OCI-M1 (cell line): ENCODE measurements around the gene CDC42.
A peak's percentile ranks its signal among the peaks of the same experiment; 100 is the strongest.
"Not testable (repeated sequence)": the region's sequence is repeated elsewhere in the genome, so short reads cannot be mapped to it uniquely, and the experiment has no call there.

Experiments
- DNase-seq: peaks from one replicate; lab custom pipeline; 2025; lab: John Stamatoyannopoulos, UW

Gene CDC42

GRCh38 chr1:22052115-22053016, at the start of gene CDC42:
Gene CDC42, plus strand, starts transcription at chr1:22052709. Its CDS starts 25,770 bp downstream, at chr1:22078479.
- DNase-seq, result peak; percentile 98

DNA sequence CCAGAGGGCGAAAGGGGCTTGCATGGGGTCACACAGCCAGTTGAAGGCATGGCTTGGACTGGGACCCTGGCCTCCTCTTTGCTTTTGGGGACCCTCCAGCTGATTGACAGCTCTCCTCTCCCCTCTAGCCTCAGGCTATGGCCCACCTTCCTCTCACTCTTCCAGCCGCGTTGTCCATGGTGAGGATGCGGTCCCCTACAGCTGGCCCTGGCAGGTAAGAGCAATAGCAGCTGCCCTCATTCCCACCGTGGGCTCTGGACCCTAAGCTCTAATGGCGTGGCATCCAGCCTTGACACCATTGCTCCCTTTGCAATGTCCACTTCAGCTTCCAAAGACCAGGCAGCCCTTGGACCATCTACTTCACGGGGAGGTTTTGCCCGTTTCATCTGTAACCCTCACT, 49.6 kb upstream of the CDC42 start:
- DNase-seq, result not testable (repeated sequence)

- not testable (repeated sequence) for DNase-seq
Observed at GRCh38 chr1:22003959-22004358, 48.5 kb upstream of the CDC42 start.

- DNase-seq, result peak; percentile 70
Observed at GRCh38 chr1:22005261-22006149, 47.0 kb upstream of the CDC42 start.

DNA sequence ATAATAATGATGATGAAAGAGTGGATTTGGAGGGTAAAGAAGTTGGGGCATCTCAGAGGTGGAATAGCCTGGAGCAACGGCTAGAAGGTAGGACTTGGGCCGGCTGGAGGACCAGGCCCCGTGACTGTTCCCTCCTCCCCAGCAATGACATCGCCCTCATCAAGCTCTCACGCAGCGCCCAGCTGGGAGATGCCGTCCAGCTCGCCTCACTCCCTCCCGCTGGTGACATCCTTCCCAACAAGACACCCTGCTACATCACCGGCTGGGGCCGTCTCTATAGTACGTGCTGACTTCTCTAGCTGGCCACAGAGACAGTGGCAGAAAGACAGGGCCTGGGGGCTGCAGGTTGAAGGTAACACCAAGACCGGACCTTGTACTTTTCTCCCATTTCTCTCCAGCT, 45.8 kb upstream of the CDC42 start:
- DNase-seq, result not testable (repeated sequence)

GRCh38 chr1:22007262-22007661, 45.2 kb upstream of the CDC42 start:
- DNase-seq, result not testable (repeated sequence)

- not testable (repeated sequence) for DNase-seq
Observed at GRCh38 chr1:22009566-22009965, 42.9 kb upstream of the CDC42 start.

DNA sequence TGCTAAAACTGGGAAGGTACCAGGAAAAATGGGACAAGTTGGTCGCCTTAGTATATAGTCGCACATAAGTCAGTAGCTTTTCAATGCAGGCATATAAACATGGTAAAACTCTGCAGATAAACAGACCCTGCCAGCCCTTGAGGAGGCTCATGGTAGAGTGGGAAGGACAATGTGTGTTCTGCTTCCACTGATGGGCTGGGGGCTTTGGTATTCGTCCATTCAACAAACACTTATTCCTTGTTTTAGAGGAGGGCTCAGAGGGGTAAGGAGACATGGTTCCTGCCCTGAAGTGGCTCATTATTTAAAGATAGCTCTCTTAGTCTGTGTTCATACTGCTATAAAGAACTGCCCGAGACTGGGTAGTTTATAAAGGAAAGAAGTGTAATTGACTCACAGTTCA, 39.8 kb upstream of the CDC42 start:
- not testable (repeated sequence) for DNase-seq

DNA sequence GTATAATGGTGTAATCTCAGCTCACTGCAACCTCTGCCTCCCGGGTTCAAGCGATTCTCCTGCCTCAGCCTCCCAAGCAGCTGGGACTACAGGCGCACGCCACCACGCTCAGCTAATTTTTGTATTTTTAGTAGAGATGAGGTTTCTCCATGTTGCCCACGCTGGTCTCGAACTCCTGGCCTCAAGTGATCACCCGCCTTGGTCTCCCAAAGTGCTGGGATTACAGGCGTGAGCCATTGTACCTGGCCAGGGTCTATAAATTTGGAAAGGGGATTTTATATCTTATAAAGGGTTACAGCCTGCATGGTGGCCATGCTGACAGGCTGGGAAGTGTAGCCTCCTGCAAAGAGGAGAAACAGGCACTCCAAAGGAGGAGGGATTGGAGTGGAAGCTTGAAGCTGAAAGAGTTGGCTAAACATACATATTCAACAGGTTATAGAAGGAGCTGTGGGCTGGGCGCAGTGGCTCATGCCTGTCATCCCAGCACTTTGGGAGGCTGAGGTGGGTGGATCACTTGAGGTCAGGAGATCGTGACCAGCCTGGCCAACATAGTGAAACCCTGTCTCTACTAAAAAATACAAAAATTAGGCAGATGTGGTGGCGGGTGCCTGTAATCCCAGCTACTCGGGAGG, 37.8 kb upstream of the CDC42 start:
- not testable (repeated sequence) for DNase-seq

GRCh38 chr1:22018583-22019559, 33.6 kb upstream of the CDC42 start:
- DNase-seq, result peak; percentile 92

DNA sequence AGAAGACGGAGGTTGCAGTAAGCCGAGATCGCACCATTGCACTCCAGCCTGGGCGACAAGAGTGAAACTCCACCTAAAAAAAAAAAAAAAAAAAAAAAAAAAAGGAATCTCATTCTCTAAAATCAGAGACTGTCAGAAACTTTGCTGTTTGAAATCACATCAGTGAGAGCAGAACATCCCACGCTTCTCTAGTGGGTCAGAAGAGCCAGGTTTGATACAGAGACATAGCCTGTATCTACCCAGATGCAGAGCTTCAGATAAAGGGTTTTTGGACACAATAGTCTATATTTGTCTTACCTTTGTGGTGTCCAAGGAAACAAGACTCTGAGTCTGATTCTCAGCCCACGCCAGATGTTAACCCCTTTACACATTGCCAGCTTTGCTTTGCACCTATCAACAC, 31.4 kb upstream of the CDC42 start:
- no peak for DNase-seq

DNA sequence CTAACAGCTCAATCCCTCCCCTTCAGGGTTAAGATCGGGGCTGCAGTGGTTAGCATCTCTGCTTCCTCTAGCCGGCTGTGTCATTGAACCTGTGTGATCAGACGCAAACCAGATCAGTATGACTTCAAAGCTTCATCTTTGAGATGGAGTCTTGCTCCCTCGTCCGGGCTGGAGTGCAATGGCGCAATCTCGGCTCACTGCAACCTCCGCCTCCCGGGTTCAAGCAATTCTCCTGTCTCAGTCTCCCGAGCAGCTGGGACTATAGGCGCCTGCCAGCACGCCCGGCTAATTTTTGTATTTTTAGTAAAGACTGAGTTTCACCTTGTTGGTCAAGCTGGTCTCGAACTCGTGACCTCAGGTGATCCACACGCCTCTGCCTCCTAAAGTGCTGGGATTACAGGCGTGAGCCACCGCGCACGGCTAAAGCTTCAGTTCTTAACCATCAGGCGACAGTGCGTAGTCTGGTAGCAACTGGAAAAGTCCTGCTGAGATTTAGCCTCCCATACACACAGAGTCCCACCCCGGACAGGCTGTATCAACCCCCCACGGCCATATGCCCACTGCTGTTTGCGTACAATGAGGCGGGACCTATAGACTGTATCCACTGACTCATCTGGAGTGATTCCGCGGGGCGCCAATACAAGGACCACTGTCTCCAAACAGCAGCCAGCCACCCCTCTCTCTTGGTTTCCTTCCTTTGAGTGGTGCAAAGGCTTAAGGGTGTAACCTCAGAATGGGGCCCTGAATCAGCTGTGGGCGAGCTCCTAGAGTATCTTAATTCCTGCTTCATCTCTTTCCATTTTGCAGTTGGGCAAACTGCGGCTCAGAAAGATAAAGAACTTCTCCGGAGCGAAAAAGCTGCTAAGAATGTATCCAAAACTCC, 27.8 kb upstream of the CDC42 start:
- peak; percentile 90 for DNase-seq

- peak; percentile 96 for DNase-seq
Observed at GRCh38 chr1:22025368-22026155, 26.9 kb upstream of the CDC42 start.

DNA sequence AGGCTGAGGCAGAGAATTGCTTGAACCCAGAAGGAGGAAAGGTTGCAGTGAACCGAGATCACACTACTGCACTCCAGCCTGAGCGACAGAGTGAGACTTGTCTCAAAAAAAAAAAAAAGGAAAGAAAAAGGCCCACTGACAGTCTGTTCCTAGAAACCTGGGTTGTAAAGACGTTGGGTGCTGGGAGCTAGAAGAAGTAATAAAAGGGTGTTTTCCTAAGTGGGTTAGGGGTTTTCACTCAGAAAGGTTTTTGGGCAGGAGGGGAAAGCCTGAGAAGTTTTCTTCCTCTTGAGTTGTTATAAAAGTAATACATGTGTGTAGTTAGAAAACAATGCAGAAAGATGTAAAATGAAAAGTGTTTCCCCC, 25.6 kb upstream of the CDC42 start:
- DNase-seq, result no peak

DNA sequence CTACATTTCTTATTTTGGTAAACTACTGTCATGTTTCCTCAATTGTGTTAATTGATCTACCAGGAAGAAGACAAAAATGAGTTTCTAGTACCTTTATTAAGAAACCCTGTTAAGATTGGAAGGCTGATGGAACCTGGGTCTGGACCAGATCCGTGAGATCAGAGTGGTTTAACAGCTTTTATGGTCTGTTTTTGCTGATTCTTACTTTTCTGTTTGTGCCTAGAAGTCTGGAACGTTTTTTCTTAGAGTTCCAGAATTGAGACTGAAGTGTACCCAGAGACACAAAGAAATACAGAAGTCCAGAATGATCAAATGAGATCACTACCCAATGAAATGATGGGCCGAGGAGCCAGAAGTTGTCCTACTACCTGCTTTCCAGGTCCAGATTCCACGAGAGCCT, 22.5 kb upstream of the CDC42 start:
- no peak for DNase-seq

DNA sequence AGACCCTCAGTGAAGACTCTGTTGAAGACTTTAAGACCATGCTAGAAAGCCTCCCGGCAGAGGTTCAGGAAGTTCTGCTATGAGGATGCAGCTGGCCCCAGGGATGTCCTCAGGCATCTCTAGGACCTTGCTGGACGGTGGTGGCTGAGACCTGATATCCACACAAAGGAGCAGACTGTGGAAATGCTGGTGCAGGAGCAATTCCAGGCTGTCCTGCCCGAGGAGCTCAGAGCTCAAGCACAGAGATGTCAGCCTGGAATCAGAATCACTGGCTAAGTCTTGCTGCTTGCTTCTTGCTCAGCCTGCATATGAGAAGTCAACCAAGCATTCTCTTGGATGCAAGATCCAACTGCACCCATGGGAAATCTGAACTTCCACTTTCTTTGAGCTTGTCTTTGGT, 22.0 kb upstream of the CDC42 start:
- no peak for DNase-seq

- no peak for DNase-seq
Observed at GRCh38 chr1:22031214-22031962, 21.1 kb upstream of the CDC42 start.

DNA sequence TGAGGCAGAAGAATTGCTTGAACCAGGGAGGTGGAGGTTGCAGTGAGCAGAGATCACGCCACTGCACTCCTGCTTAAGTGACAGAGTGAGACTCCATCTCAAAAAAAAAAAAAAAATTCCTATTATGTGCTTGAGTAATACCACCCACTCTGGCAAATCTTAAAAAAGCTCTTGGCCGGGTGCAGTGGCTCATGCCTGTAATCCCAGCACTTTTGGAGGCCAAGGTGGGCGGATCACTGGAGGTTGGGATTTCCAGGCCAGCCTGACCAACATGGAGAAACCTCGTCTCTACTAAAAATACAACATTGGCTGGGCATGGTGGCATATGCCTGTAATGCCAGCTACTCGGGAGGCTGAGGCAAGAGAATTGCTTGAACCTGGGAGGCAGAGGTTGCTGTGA, 17.7 kb upstream of the CDC42 start:
- not testable (repeated sequence) for DNase-seq

- DNase-seq, result no peak
Observed at GRCh38 chr1:22037520-22037919, 15.0 kb upstream of the CDC42 start.
